IMR-90 (cell line): ENCODE measurements around the gene NUP54. TPM values are rescaled to one million over a fixed set of nuclear protein-coding genes. Genes with fewer than 3 reads are reported as not detected.

Source experiments
- ATAC-seq: fragments of 200-7000 bp; cut with Tn5 transposase; 2 replicates; pipeline ENCODE4 v1.9.1; 2020; ENCODE audit warnings: low read depth, mild to moderate bottlenecking, moderate library complexity
- BruUV-seq: library from RNA; stranded (reverse); fragments of 400-500 nt; replicated peaks from 2 replicates; lab custom pipeline; 2021; lab: Mats Ljungman, UMichigan
- CTCF ChIA-PET: fragments of 300-600 bp; formaldehyde crosslinking; extraction: SDS; loops from one replicate; lab custom pipeline; 2021; ENCODE audit warnings: antibody characterized with exemption; lab: Yijun Ruan, JAX
- POLR2A ChIA-PET: fragments of 300-600 bp; sonication (Branson Sonifier 250); formaldehyde crosslinking; loops from one replicate; lab custom pipeline; 2022; ENCODE audit warnings: antibody characterized with exemption; ENCODE audit not compliant: unreplicated experiment; lab: Charles Lee
- DNase-seq: peaks from one replicate; pipeline ENCODE4 v3.0.0; 2013
- H2AFZ ChIP-seq: replicated peaks from 2 replicates; pipeline ENCODE3; 2013; ENCODE audit warnings: low read length, mild to moderate bottlenecking; ENCODE audit not compliant: poor library complexity
- H2AK5ac ChIP-seq: 2 replicates; pipeline ENCODE4 v1.6.1; 2013; ENCODE audit warnings: low read depth, low read length, inconsistent platforms
- H2AK9ac ChIP-seq: replicated peaks from 2 replicates; pipeline ENCODE3; 2013; ENCODE audit warnings: mild to moderate bottlenecking, low read depth, low read length, moderate library complexity; ENCODE audit not compliant: poor library complexity
- H2BK120ac ChIP-seq: 2 replicates; pipeline ENCODE4 v1.6.1; 2013; ENCODE audit warnings: low read depth, low read length, inconsistent platforms
- H2BK15ac ChIP-seq: 3 replicates; pipeline ENCODE4 v1.6.1; 2013; ENCODE audit warnings: low read depth, low read length, inconsistent platforms
- H2BK20ac ChIP-seq: 2 replicates; pipeline ENCODE4 v1.6.1; 2013; ENCODE audit warnings: low read depth, mild to moderate bottlenecking, inconsistent platforms, low read length, moderate library complexity
- H2BK5ac ChIP-seq: 2 replicates; pipeline ENCODE4 v1.6.1; 2013; ENCODE audit warnings: mild to moderate bottlenecking, low read depth, low read length, inconsistent platforms; ENCODE audit not compliant: poor library complexity, severe bottlenecking
- H3K14ac ChIP-seq: replicated peaks from 2 replicates; pipeline ENCODE4 v1.6.1; 2013; ENCODE audit warnings: low read depth, low read length, inconsistent platforms
- H3K18ac ChIP-seq: 2 replicates; pipeline ENCODE4 v1.6.1; 2013; ENCODE audit warnings: low read depth, low read length, control low read depth
- H3K23ac ChIP-seq: 2 replicates; pipeline ENCODE4 v1.6.1; 2013; ENCODE audit warnings: low read depth, low read length, inconsistent platforms
- H3K27ac ChIP-seq: 2 replicates; pipeline ENCODE4 v1.5.1; 2013; ENCODE audit warnings: mild to moderate bottlenecking, control low read depth, low read length; ENCODE audit not compliant: insufficient read depth
- H3K27me3 ChIP-seq: 2 replicates; pipeline ENCODE4 v1.6.1; 2013; ENCODE audit warnings: low read length; ENCODE audit not compliant: control insufficient read depth, insufficient read depth
- H3K36me3 ChIP-seq: 2 replicates; pipeline ENCODE4 v1.6.1; 2013; ENCODE audit warnings: low read length, mixed read lengths; ENCODE audit not compliant: control insufficient read depth, insufficient read depth
- H3K4ac ChIP-seq: 2 replicates; pipeline ENCODE4 v1.6.1; 2013; ENCODE audit warnings: low read depth, low read length, inconsistent platforms
- H3K4me1 ChIP-seq: 2 replicates; pipeline ENCODE4 v1.6.1; 2013; ENCODE audit warnings: low read length, mixed read lengths; ENCODE audit not compliant: control insufficient read depth, insufficient read depth
- H3K4me2 ChIP-seq: 2 replicates; pipeline ENCODE4 v1.6.1; 2013; ENCODE audit warnings: low read depth, mild to moderate bottlenecking, control low read depth, low read length, moderate library complexity
- H3K4me3 ChIP-seq: 2 replicates; pipeline ENCODE4 v1.5.1; 2013; ENCODE audit warnings: low read depth, mild to moderate bottlenecking, control low read depth, low read length, moderate library complexity; ENCODE audit not compliant: insufficient read depth
- H3K56ac ChIP-seq: 2 replicates; pipeline ENCODE4 v1.6.1; 2013; ENCODE audit warnings: low read length, inconsistent platforms; ENCODE audit not compliant: insufficient read depth; ENCODE audit errors: extremely low read depth
- H3K79me1 ChIP-seq, 2 experiments: 2 replicates each; pipeline ENCODE4 v1.6.1; 2013; ENCODE audit warnings: low read length in 2 of 2, inconsistent platforms in 1 of 2, low read depth in 1 of 2
- H3K9ac ChIP-seq: 2 replicates; pipeline ENCODE4 v1.6.1; 2013; ENCODE audit warnings: low read depth, low read length, control low read depth
- H3K9me1 ChIP-seq: 2 replicates; pipeline ENCODE4 v1.6.1; 2013; ENCODE audit warnings: low read length, inconsistent platforms; ENCODE audit not compliant: insufficient read depth
- H3K9me3 ChIP-seq: 2 replicates; pipeline ENCODE4 v1.6.1; 2013; ENCODE audit warnings: low read length; ENCODE audit not compliant: control insufficient read depth, insufficient read depth
- H4K20me1 ChIP-seq: 2 replicates; pipeline ENCODE4 v1.6.1; 2013; ENCODE audit warnings: low read length, inconsistent platforms; ENCODE audit not compliant: insufficient read depth
- H4K5ac ChIP-seq: 2 replicates; pipeline ENCODE4 v1.6.1; 2013; ENCODE audit warnings: mild to moderate bottlenecking, low read depth, low read length, control low read depth
- H4K8ac ChIP-seq, 2 experiments: 2 replicates each; pipeline ENCODE4 v1.6.1; 2013; ENCODE audit warnings: low read depth in 2 of 2, low read length in 2 of 2, control low read depth in 1 of 2, inconsistent platforms in 1 of 2
- H4K91ac ChIP-seq: 2 replicates; pipeline ENCODE4 v1.6.1; 2013; ENCODE audit warnings: low read depth, low read length, inconsistent platforms; ENCODE audit not compliant: insufficient read depth
- BHLHE40 ChIP-seq: fragments of 150-350 bp; IDR thresholded peaks from 2 replicates; pipeline ENCODE4 v1.6.1; 2016; ENCODE audit warnings: mild to moderate bottlenecking, low read depth, low read length
- CHD1 ChIP-seq: IDR thresholded peaks from 2 replicates; pipeline ENCODE4 v1.6.1; 2012; ENCODE audit warnings: low read depth, low read length, improper control_type of control experiment
- MAFK ChIP-seq: IDR thresholded peaks from 2 replicates; pipeline ENCODE4 v1.6.1; 2012; ENCODE audit warnings: low read depth, low read length, improper control_type of control experiment
- MAZ ChIP-seq: IDR thresholded peaks from 2 replicates; pipeline ENCODE4 v1.6.1; 2012; ENCODE audit warnings: low read depth, mild to moderate bottlenecking, low read length, improper control_type of control experiment, moderate library complexity, borderline replicate concordance
- MXI1 ChIP-seq: IDR thresholded peaks from 2 replicates; pipeline ENCODE4 v1.6.1; 2012; ENCODE audit warnings: low read depth, mild to moderate bottlenecking, low read length, moderate library complexity, borderline replicate concordance
- POLR2A ChIP-seq: IDR thresholded peaks from 2 replicates; pipeline ENCODE4 v1.6.1; 2012; ENCODE audit warnings: mild to moderate bottlenecking, low read depth, low read length
- RAD21 ChIP-seq: IDR thresholded peaks from 2 replicates; pipeline ENCODE4 v1.6.1; 2012; ENCODE audit warnings: low read length, improper control_type of control experiment
- SMC3 ChIP-seq: fragments of 150-350 bp; IDR thresholded peaks from 2 replicates; pipeline ENCODE4 v1.6.1; 2016; ENCODE audit warnings: low read depth, mild to moderate bottlenecking, antibody characterized with exemption, low read length, moderate library complexity
- WGBS, 2 experiments: methylation state at CpG; one replicate each; pipeline versions ENCODE4 v1.1.5 to v1.1.7; 2013; ENCODE audit warnings: missing lambda C conversion rate in 2 of 2; ENCODE audit not compliant: insufficient read length in 1 of 2; ENCODE audit errors: extremely low coverage in 2 of 2; 5-methylcytosine and 5-hydroxymethylcytosine counted together
- dilution Hi-C: fragments of 300-500 bp; cut with HindIII; formaldehyde crosslinking; loops from one replicate; pipeline ENCODE4 v1.14.3; 2018; ENCODE audit warnings: low sequenced_read_pairs; ENCODE audit not compliant: unreplicated experiment
- in situ Hi-C: fragments of 300-500 bp; cut with MboI; formaldehyde crosslinking; loops from 3 replicates; pipeline ENCODE4 v1.14.3; 2019; ENCODE audit warnings: low sequenced_read_pairs, inconsistent platforms, mixed read lengths
- intact Hi-C: fragments of 100-400 bp; cut with micrococcal nuclease; formaldehyde crosslinking; loops from 2 replicates; pipeline ENCODE4 v1.10.0; 2022
- polyA plus RNA-seq, 3 experiments: library from polyadenylated mRNA; depleted of rRNA; stranded (reverse); fragments of >200 nt; gene quantifications; 2 replicates each; pipeline ENCODE4 v1.2.3, GENCODE V29; 2012; ENCODE audit warnings: low replicate concordance in 1 of 3
- total RNA-seq: library from RNA; depleted of rRNA; stranded (reverse); fragments of >200 nt; gene quantifications from 2 replicates; pipeline ENCODE4 v1.2.3, GENCODE V29; 2012
- TF ChIP-seq, protein P1 (sequence below): fragments of 150-350 bp; IDR thresholded peaks from 2 replicates; pipeline ENCODE4 v1.6.1; 2016; ENCODE audit warnings: low read depth, mild to moderate bottlenecking, low read length, moderate library complexity, borderline replicate concordance
- TF ChIP-seq, protein P2 (sequence below): fragments of 150-350 bp; IDR thresholded peaks from 2 replicates; pipeline ENCODE4 v1.6.1; 2017; ENCODE audit warnings: mild to moderate bottlenecking, antibody characterized with exemption, low read length, low read depth

The NUP54 gene
- total and polyA plus RNA-seq, 2 of the 4 experiments (the other 2 are of a cell fraction): 24.6 to 44.4 TPM

DNA sequence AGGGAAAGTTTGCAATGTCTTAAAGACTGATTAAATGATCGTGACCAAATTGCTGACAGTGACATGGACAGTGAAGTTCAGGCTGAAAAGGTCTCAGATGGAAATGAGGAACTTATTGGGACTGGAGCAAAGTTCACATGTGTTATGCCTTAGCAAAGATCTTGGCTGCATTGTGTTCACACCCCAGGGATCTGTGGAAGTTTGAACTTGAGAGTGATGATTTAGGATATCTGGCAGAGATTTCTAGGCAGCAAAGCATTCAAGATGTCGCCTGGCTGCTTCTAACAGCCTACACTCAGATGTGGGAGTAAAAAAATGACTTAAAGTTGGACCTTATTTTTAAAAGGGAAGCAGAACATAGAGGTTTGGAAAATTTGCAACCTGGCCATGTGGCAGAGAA lies 44.0 kb upstream of the NUP54 start:
- no peaks in the 10 kb centered on the region for H3K27me3 ChIP-seq
- H3K4me2 ChIP-seq: no peak overlapping the region
- no peak overlapping the region for H3K14ac ChIP-seq
- no TSS peak for BruUV-seq
- H2AK5ac ChIP-seq: no peak overlapping the region
- no peak overlapping the region for H2BK15ac ChIP-seq
- no peak overlapping the region for H3K4ac ChIP-seq
- no peak overlapping the region for H2BK20ac ChIP-seq
- ATAC-seq (no peak), DNase-seq (no peak)
- CTCF ChIA-PET: no interaction called here
- H4K20me1 ChIP-seq: peaks cover 12% of the 10 kb centered on the region
- peaks cover 36 to 76% of the 10 kb centered on the region in 2 experiments for H3K79me1 ChIP-seq
- peaks cover 22% of the 10 kb centered on the region for H3K9me1 ChIP-seq
- WGBS, 2 experiments: 100% methylated on average over 1 of the region's 2 CpGs; no CpG with 5 or more reads in 1 of the 2 experiments
- no peak overlapping the region for H3K23ac ChIP-seq
- H3K56ac ChIP-seq: no peak overlapping the region
- peaks cover 20% of the 10 kb centered on the region for H3K4me1 ChIP-seq
- in situ Hi-C loops (loop anchor here (10.0 kb wide), 1 partner anchor 313 kb away; no protein-coding TSS in a partner anchor), intact Hi-C loops (no loop called here), dilution Hi-C loops (no loop called here)
- no peak overlapping the region for H3K9ac ChIP-seq
- no peaks in the 10 kb centered on the region for H3K9me3 ChIP-seq
- no peak overlapping the region for H4K8ac ChIP-seq
- peaks cover 25% of the 10 kb centered on the region for H3K36me3 ChIP-seq
- H4K5ac ChIP-seq: no peak overlapping the region
- H3K27ac ChIP-seq: no peak overlapping the region
- no peak overlapping the region for H3K18ac ChIP-seq
- no peak overlapping the region for H2BK5ac ChIP-seq
- H2AK9ac ChIP-seq: no peak overlapping the region
- TF ChIP-seq, protein P1, sequence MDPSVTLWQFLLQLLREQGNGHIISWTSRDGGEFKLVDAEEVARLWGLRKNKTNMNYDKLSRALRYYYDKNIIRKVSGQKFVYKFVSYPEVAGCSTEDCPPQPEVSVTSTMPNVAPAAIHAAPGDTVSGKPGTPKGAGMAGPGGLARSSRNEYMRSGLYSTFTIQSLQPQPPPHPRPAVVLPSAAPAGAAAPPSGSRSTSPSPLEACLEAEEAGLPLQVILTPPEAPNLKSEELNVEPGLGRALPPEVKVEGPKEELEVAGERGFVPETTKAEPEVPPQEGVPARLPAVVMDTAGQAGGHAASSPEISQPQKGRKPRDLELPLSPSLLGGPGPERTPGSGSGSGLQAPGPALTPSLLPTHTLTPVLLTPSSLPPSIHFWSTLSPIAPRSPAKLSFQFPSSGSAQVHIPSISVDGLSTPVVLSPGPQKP: no peak
- TF ChIP-seq CHD1 (no peak), MXI1 (no peak), BHLHE40 (no peak), SMC3 (no peak), RAD21 (no peak), POLR2A (no peak), MAZ (no peak), MAFK (no peak)
- TF ChIP-seq, protein P2, sequence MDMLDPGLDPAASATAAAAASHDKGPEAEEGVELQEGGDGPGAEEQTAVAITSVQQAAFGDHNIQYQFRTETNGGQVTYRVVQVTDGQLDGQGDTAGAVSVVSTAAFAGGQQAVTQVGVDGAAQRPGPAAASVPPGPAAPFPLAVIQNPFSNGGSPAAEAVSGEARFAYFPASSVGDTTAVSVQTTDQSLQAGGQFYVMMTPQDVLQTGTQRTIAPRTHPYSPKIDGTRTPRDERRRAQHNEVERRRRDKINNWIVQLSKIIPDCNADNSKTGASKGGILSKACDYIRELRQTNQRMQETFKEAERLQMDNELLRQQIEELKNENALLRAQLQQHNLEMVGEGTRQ: no peak
- POLR2A ChIA-PET: no interaction called here
- H2BK120ac ChIP-seq: no peak overlapping the region
- no peak overlapping the region for H2AFZ ChIP-seq
- no peak overlapping the region for H4K91ac ChIP-seq
- no peak overlapping the region for H3K4me3 ChIP-seq
